Endothelial cell of umbilical vein (primary cell): ENCODE results near the gene CPPED1. TPM values are rescaled to one million over a fixed set of nuclear protein-coding genes. Genes with fewer than 3 reads are reported as not detected.

Experiments used
- BruUV-seq: library from RNA; stranded (reverse); fragments of 400-500 nt; replicated peaks from 2 replicates; lab custom pipeline; 2021; lab: Mats Ljungman, UMichigan
- CTCF ChIA-PET: fragments of 300-600, 350-600 bp; sonication (Branson Sonifier 250); formaldehyde crosslinking; loops from one replicate; lab custom pipeline; 2021; ENCODE audit warnings: antibody characterized with exemption, inconsistent platforms; lab: Charles Lee
- POLR2A ChIA-PET: fragments of 300-600, 350-600 bp; sonication (Branson Sonifier 250); formaldehyde crosslinking; loops from one replicate; lab custom pipeline; 2021; ENCODE audit warnings: antibody characterized with exemption, inconsistent platforms; lab: Charles Lee
- DNase-seq: peaks from one replicate; pipeline ENCODE4 v3.0.0-alpha.2; 2011; ENCODE audit warnings: low read depth, low spot score
- FAIRE-seq: peaks from 2 replicates; lab custom pipeline; 2011; peaks lifted over from hg19 to GRCh38; lab: Jason Lieb, UNC
- H2AFZ ChIP-seq: 2 replicates; pipeline ENCODE4 v1.6.0; 2012; ENCODE audit warnings: low read depth, low read length, control low read depth, inconsistent platforms
- H3K27ac ChIP-seq: 2 replicates; pipeline ENCODE4 v1.5.1; 2011; ENCODE audit warnings: low read depth, mild to moderate bottlenecking, control low read depth, low read length, moderate library complexity; ENCODE audit not compliant: insufficient read depth
- H3K27me3 ChIP-seq, 2 experiments: 2 replicates each; pipeline versions ENCODE4 v1.6.0 to v1.6.1; 2011; ENCODE audit warnings: low read length in 2 of 2, mixed read lengths in 1 of 2; ENCODE audit not compliant: control insufficient read depth in 2 of 2, insufficient read depth in 2 of 2
- H3K36me3 ChIP-seq, 2 experiments: 2 replicates in 1 of 2; 3 replicates in 1 of 2; pipeline ENCODE4 v1.5.1; 2011; ENCODE audit warnings: low read length in 2 of 2, mild to moderate bottlenecking in 1 of 2, moderate library complexity in 1 of 2; ENCODE audit not compliant: control insufficient read depth in 2 of 2, insufficient read depth in 2 of 2; ENCODE audit errors: extremely low read depth in 1 of 2
- H3K4me1 ChIP-seq: 3 replicates; pipeline ENCODE4 v1.5.1; 2011; ENCODE audit warnings: mild to moderate bottlenecking, low read length; ENCODE audit not compliant: control insufficient read depth, insufficient read depth; ENCODE audit errors: extremely low read depth
- H3K4me2 ChIP-seq: 2 replicates; pipeline ENCODE4 v1.6.1; 2011; ENCODE audit warnings: low read length, control low read depth, mixed read lengths; ENCODE audit not compliant: insufficient read depth
- H3K4me3 ChIP-seq, 3 experiments: fragments of 200-600 bp in 1 of 3; sonication (generic), shearing (Covaris generic) in 1 of 3; replicated peaks in 1 of 3; 2 replicates each; pipeline ENCODE4 v1.5.1; 2011 to 2016; ENCODE audit warnings: control low read depth in 3 of 3, low read length in 3 of 3, mild to moderate bottlenecking in 2 of 3, inconsistent platforms in 1 of 3, low read depth in 1 of 3, moderate library complexity in 1 of 3; ENCODE audit not compliant: insufficient read depth in 1 of 3
- H3K79me2 ChIP-seq: 2 replicates; pipeline ENCODE4 v1.6.0; 2012; ENCODE audit warnings: low read length, inconsistent platforms; ENCODE audit not compliant: control insufficient read depth, insufficient read depth
- H3K9ac ChIP-seq: replicated peaks from 2 replicates; pipeline ENCODE3; 2011; ENCODE audit warnings: low read length, control low read depth; ENCODE audit not compliant: insufficient read depth; ENCODE audit errors: extremely low read depth
- H3K9me1 ChIP-seq: replicated peaks from 3 replicates; pipeline ENCODE4 v1.6.0; 2011; ENCODE audit warnings: mild to moderate bottlenecking, low read length; ENCODE audit not compliant: control insufficient read depth, insufficient read depth; ENCODE audit errors: extremely low read depth
- H3K9me3 ChIP-seq: replicated peaks from 2 replicates; pipeline ENCODE4 v1.5.1; 2012; ENCODE audit warnings: low read length, inconsistent platforms; ENCODE audit not compliant: control insufficient read depth, insufficient read depth
- H4K20me1 ChIP-seq: replicated peaks from 2 replicates; pipeline ENCODE3; 2011; ENCODE audit warnings: mild to moderate bottlenecking, low read length; ENCODE audit not compliant: control insufficient read depth, insufficient read depth; ENCODE audit errors: extremely low read depth
- EZH2 ChIP-seq: IDR thresholded peaks from 2 replicates; pipeline ENCODE4 v1.6.1; 2012; ENCODE audit warnings: borderline replicate concordance, low read depth, mild to moderate bottlenecking, moderate library complexity, low read length, inconsistent platforms; ENCODE audit not compliant: severe bottlenecking
- FOS ChIP-seq: IDR thresholded peaks from 2 replicates; pipeline ENCODE4 v1.6.1; 2011; ENCODE audit warnings: mild to moderate bottlenecking, low read length, moderate library complexity, borderline replicate concordance; ENCODE audit not compliant: insufficient read depth
- GATA2 ChIP-seq: IDR thresholded peaks from 2 replicates; pipeline ENCODE4 v1.7.0; 2011; ENCODE audit warnings: low read depth, mild to moderate bottlenecking, moderate library complexity, mixed read lengths, low read length; ENCODE audit not compliant: insufficient read length, insufficient read depth
- JUN ChIP-seq: IDR thresholded peaks from 2 replicates; pipeline ENCODE4 v1.6.1; 2011; ENCODE audit warnings: borderline replicate concordance, low read depth; ENCODE audit not compliant: insufficient read length, insufficient read depth
- MYC ChIP-seq: IDR thresholded peaks from one replicate; pipeline ENCODE4 v1.6.1; 2011; ENCODE audit warnings: mild to moderate bottlenecking, low read depth, low read length
- POLR2A ChIP-seq: IDR thresholded peaks from 2 replicates; pipeline ENCODE4 v1.6.1; 2012; ENCODE audit warnings: low read depth, mild to moderate bottlenecking, control low read depth, low read length
- dilution Hi-C: fragments of 300-500 bp; cut with MboI; formaldehyde crosslinking; loops from one replicate; pipeline ENCODE4 v1.15.0; 2019; ENCODE audit warnings: low sequenced_read_pairs; ENCODE audit not compliant: extremely low pct_ligation_motif_present
- intact Hi-C: fragments of 100-400 bp; cut with micrococcal nuclease; formaldehyde crosslinking; loops from one replicate; pipeline ENCODE4 v1.10.0; 2022
- polyA plus RNA-seq, 4 experiments: library from polyadenylated mRNA; depleted of rRNA in 3 of 4; stranded (reverse) in 3 of 4; unstranded in 1 of 4; fragments of >200 nt; gene quantifications; 2 replicates each; pipeline versions ENCODE4 v1.2.1 to v1.2.3, GENCODE V29; 2011 to 2012; ENCODE audit warnings: missing spikeins in 1 of 4
- total RNA-seq: library from RNA; stranded (reverse); gene quantifications from 2 replicates; pipeline ENCODE4 v1.2.3, GENCODE V29; 2021
- TF ChIP-seq, protein P1 (sequence below): IDR thresholded peaks from 2 replicates; pipeline ENCODE4 v1.6.1; 2011; ENCODE audit not compliant: insufficient read depth, insufficient read length
- TF ChIP-seq, protein P2 (sequence below), 2 donors: IDR thresholded peaks; 1 replicate in 1 of 2; 2 replicates in 1 of 2; pipeline ENCODE4 v1.5.1; 2011; ENCODE audit warnings: low read length in 2 of 2, mild to moderate bottlenecking in 2 of 2, moderate library complexity in 2 of 2, control low read depth in 1 of 2, inconsistent platforms in 1 of 2, low read depth in 1 of 2; ENCODE audit not compliant: insufficient read depth in 1 of 2; ENCODE audit errors: extremely low read depth in 1 of 2

CPPED1 gene
- total and polyA plus RNA-seq, 2 donors (not counting 3 experiments of a cell fraction or from before 2014, with no cell fraction given), result 27.9 to 59.3 TPM

DNA sequence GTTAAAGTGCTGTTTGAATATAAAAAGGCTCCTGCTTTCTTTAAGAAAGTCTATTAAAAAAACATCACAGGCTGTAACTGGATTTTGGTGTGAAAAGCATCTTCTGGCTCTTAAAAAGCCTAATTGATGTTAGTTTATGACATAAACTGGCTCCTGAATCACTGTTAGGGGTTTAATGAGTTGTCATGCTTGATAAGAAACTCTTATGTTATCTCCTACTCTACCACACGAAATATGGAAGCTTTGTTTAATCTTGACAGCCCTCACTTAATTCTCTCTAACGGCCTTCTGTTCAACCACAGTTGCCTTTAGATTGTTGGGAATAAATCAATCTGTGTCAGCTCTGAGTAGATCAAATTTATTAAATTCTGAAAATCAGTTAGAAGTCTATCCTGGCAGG, 51.5 kb downstream of the CPPED1 start:
- Histone ChIP-seq H3K27ac (no peak overlapping the region), H3K9me3 (no peaks in the 10 kb centered on the region), H3K27me3 (no peaks in the 10 kb centered on the region), H2AFZ (no peak overlapping the region), H3K79me2 (no peaks in the 10 kb centered on the region), H3K4me2 (no peak overlapping the region), H3K4me3 (no peak overlapping the region), H3K36me3 (no peaks in the 10 kb centered on the region), H3K4me1 (no peaks in the 10 kb centered on the region), H4K20me1 (no peaks in the 10 kb centered on the region), H3K9me1 (no peaks in the 10 kb centered on the region), H3K9ac (no peak overlapping the region)
- CTCF ChIA-PET, result interaction anchor here (1.0 kb wide), 1 partner anchor 12 kb away, joined by 4 read pairs; no protein-coding TSS in a partner anchor
- intact Hi-C loops (no loop called here), dilution Hi-C loops (no loop called here)
- BruUV-seq, result no TSS peak
- no peak for FAIRE-seq
- POLR2A ChIA-PET, result no interaction called here
- TF ChIP-seq, protein P1, sequence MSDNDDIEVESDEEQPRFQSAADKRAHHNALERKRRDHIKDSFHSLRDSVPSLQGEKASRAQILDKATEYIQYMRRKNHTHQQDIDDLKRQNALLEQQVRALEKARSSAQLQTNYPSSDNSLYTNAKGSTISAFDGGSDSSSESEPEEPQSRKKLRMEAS, result no peak
- TF ChIP-seq POLR2A (no peak), MYC (no peak), GATA2 (no peak), EZH2 (no peak), FOS (no peak), JUN (no peak)
- TF ChIP-seq, protein P2, sequence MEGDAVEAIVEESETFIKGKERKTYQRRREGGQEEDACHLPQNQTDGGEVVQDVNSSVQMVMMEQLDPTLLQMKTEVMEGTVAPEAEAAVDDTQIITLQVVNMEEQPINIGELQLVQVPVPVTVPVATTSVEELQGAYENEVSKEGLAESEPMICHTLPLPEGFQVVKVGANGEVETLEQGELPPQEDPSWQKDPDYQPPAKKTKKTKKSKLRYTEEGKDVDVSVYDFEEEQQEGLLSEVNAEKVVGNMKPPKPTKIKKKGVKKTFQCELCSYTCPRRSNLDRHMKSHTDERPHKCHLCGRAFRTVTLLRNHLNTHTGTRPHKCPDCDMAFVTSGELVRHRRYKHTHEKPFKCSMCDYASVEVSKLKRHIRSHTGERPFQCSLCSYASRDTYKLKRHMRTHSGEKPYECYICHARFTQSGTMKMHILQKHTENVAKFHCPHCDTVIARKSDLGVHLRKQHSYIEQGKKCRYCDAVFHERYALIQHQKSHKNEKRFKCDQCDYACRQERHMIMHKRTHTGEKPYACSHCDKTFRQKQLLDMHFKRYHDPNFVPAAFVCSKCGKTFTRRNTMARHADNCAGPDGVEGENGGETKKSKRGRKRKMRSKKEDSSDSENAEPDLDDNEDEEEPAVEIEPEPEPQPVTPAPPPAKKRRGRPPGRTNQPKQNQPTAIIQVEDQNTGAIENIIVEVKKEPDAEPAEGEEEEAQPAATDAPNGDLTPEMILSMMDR (IDR thresholded peaks at IDR 0.05; ENCODE audit: extremely low read depth in 1 of 2, insufficient read depth in 1 of 2, low read depth in 1 of 2, low read length in 2 of 2), result no peak
- DNase-seq, result no peak
